H7 (cell line): ENCODE data around the gene SYTL2. TPM values are rescaled to one million over a fixed set of nuclear protein-coding genes. Genes with fewer than 3 reads are reported as not detected.
"Not testable (repeated sequence)": the region's sequence is repeated elsewhere in the genome, so short reads cannot be mapped to it uniquely, and the experiment has no call there.

ENCODE experiments used
- DNase-seq: peaks from one replicate; pipeline ENCODE4 v3.0.0; 2012
- H3K27me3 ChIP-seq: 2 replicates; pipeline ENCODE4 v1.6.0; 2011; ENCODE audit warnings: mild to moderate bottlenecking, low read length; ENCODE audit not compliant: control insufficient read depth, insufficient read depth
- H3K36me3 ChIP-seq: replicated peaks from 2 replicates; pipeline ENCODE4 v1.5.1; 2011; ENCODE audit warnings: low read length; ENCODE audit not compliant: control insufficient read depth, insufficient read depth
- H3K4me3 ChIP-seq: 2 replicates; pipeline ENCODE4 v1.5.1; 2011; ENCODE audit warnings: low read depth, mild to moderate bottlenecking, control low read depth, low read length, moderate library complexity; ENCODE audit not compliant: insufficient read depth
- total RNA-seq: library from RNA; depleted of rRNA; stranded (reverse); fragments of >200 nt; shearing (Covaris generic); gene quantifications from 2 replicates; pipeline ENCODE4 v1.2.3, GENCODE V29; 2014

The SYTL2 gene
- total RNA-seq, 1 experiment from 2014 or later: 1.4 TPM

GRCh38 chr11:85840932-85841331 is 30.0 kb upstream of the SYTL2 start:
- H3K27me3 ChIP-seq, H3K4me3 ChIP-seq, DNase-seq, H3K36me3 ChIP-seq: not testable (repeated sequence)

- no peak overlapping the region for H3K4me3 ChIP-seq
- no peaks in the 10 kb centered on the region for H3K27me3 ChIP-seq
- DNase-seq: no peak
- H3K36me3 ChIP-seq: no peaks in the 10 kb centered on the region
Observed at GRCh38 chr11:85835729-85836128, 24.8 kb upstream of the SYTL2 start.

GRCh38 chr11:85835263-85835662 is 24.3 kb upstream of the SYTL2 start:
- no peaks in the 10 kb centered on the region for H3K27me3 ChIP-seq
- no peaks in the 10 kb centered on the region for H3K36me3 ChIP-seq
- no peak for DNase-seq
- H3K4me3 ChIP-seq: no peak overlapping the region

- Histone ChIP-seq H3K36me3 (no peaks in the 10 kb centered on the region), H3K4me3 (no peak overlapping the region), H3K27me3 (no peaks in the 10 kb centered on the region)
- no peak for DNase-seq
Observed at GRCh38 chr11:85831050-85831449, 20.1 kb upstream of the SYTL2 start.

- H3K36me3 ChIP-seq: no peaks in the 10 kb centered on the region
- no peak for DNase-seq
- H3K27me3 ChIP-seq: no peaks in the 10 kb centered on the region
- H3K4me3 ChIP-seq: no peak overlapping the region
Observed at GRCh38 chr11:85829172-85829571, 18.2 kb upstream of the SYTL2 start.

- Histone ChIP-seq H3K36me3 (no peaks in the 10 kb centered on the region), H3K4me3 (no peak overlapping the region), H3K27me3 (no peaks in the 10 kb centered on the region)
- DNase-seq: no peak
Observed at GRCh38 chr11:85828640-85828978, 17.7 kb upstream of the SYTL2 start.

GRCh38 chr11:85827748-85828639 is 17.1 kb upstream of the SYTL2 start:
- DNase-seq: no peak
- no peak overlapping the region for H3K4me3 ChIP-seq
- no peaks in the 10 kb centered on the region for H3K27me3 ChIP-seq

GRCh38 chr11:85826116-85826855 is 15.3 kb upstream of the SYTL2 start:
- peak; percentile 68 for DNase-seq
- H3K36me3 ChIP-seq: no peaks in the 10 kb centered on the region
- no peaks in the 10 kb centered on the region for H3K27me3 ChIP-seq
- H3K4me3 ChIP-seq: no peak overlapping the region

More at GRCh38 chr11:85827748-85828639, 17.1 kb upstream of the SYTL2 start:
- no peaks in the 10 kb centered on the region for H3K36me3 ChIP-seq

- no peak for DNase-seq
- no peaks in the 10 kb centered on the region for H3K27me3 ChIP-seq
- H3K36me3 ChIP-seq: no peaks in the 10 kb centered on the region
- H3K4me3 ChIP-seq: no peak overlapping the region
Observed at GRCh38 chr11:85825616-85826015, 14.7 kb upstream of the SYTL2 start.

GRCh38 chr11:85823816-85824215 is 12.9 kb upstream of the SYTL2 start:
- H3K27me3 ChIP-seq: no peaks in the 10 kb centered on the region
- H3K36me3 ChIP-seq: no peaks in the 10 kb centered on the region
- no peak overlapping the region for H3K4me3 ChIP-seq
- DNase-seq: no peak

- Histone ChIP-seq H3K27me3 (no peaks in the 10 kb centered on the region), H3K36me3 (no peaks in the 10 kb centered on the region), H3K4me3 (no peak overlapping the region)
- DNase-seq: no peak
Observed at GRCh38 chr11:85822814-85823213, 11.9 kb upstream of the SYTL2 start.

- no peak for DNase-seq
- Histone ChIP-seq H3K4me3 (no peak overlapping the region), H3K27me3 (no peaks in the 10 kb centered on the region), H3K36me3 (no peaks in the 10 kb centered on the region)
Observed at GRCh38 chr11:85821636-85822035, 10.7 kb upstream of the SYTL2 start.

- H3K4me3 ChIP-seq: no peak overlapping the region
- DNase-seq: no peak
- H3K27me3 ChIP-seq: no peaks in the 10 kb centered on the region
- H3K36me3 ChIP-seq: no peaks in the 10 kb centered on the region
Observed at GRCh38 chr11:85819441-85819840, 8.5 kb upstream of the SYTL2 start.

GRCh38 chr11:85815186-85815931 is 4.4 kb upstream of the SYTL2 start:
- Histone ChIP-seq H3K36me3 (no peaks in the 10 kb centered on the region), H3K4me3 (no peak overlapping the region), H3K27me3 (peaks cover 23% of the 10 kb centered on the region)
- DNase-seq: no peak
